ENCODE results near the gene IHH. TPM values are rescaled to one million over a fixed set of nuclear protein-coding genes. Genes with fewer than 3 reads are reported as not detected.

IHH gene
- total RNA-seq, 1 donor from 2014 or later = 10.8 TPM

DNA sequence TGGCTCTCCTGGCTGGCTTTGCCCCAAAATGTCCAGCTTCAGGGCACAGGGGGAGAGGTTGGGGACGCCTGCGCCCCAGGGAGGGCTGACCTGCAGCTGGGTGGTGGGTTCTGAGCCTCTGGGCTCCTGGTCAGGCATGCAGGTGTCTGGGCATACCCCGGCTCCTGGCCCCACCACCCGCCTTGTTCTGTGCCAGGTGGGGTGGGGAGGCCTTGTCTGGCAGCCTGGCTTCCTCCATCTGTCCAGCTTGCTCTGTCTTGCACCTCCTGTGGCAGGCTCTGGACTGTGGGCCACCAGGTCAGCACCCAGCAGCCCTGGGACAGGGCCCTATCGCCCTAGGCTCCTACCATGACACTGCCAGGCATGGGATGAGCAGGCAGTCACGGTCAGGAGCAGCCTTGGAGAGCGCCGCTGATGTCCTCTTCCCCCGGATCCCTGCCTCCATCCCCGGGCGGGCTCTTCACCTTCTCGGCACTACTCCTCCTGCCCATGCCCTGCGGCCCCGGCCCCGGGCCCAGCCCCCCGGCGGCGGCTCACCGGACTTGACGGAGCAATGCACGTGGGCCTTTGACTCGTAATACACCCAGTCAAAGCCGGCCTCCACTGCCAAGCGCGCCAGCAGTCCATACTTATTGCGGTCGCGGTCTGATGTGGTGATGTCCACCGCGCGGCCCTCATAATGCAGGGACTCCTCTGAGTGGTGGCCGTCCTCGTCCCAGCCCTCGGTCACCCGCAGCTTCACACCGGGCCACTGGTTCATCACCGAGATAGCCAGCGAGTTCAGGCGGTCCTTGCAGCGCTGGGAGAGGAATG, 3.6 kb downstream of the IHH start:
- Mint-ChIP-seq H3K27ac (no peak overlapping the region), H3K27me3 (peaks cover 85% of the 10 kb centered on the region), H3K36me3 (no peaks in the 10 kb centered on the region), H3K4me3 (no peak overlapping the region), H3K4me1 (ENCODE audit: unreplicated experiment) (no peaks in the 10 kb centered on the region), H3K9me3 (no peaks in the 10 kb centered on the region)
- TF ChIP-seq, protein P1, sequence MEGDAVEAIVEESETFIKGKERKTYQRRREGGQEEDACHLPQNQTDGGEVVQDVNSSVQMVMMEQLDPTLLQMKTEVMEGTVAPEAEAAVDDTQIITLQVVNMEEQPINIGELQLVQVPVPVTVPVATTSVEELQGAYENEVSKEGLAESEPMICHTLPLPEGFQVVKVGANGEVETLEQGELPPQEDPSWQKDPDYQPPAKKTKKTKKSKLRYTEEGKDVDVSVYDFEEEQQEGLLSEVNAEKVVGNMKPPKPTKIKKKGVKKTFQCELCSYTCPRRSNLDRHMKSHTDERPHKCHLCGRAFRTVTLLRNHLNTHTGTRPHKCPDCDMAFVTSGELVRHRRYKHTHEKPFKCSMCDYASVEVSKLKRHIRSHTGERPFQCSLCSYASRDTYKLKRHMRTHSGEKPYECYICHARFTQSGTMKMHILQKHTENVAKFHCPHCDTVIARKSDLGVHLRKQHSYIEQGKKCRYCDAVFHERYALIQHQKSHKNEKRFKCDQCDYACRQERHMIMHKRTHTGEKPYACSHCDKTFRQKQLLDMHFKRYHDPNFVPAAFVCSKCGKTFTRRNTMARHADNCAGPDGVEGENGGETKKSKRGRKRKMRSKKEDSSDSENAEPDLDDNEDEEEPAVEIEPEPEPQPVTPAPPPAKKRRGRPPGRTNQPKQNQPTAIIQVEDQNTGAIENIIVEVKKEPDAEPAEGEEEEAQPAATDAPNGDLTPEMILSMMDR (conservative IDR thresholded peaks at IDR 0.05) = no peak
- DNase-seq (ENCODE audit: extremely low spot score, unreplicated experiment) = no peak

DNA sequence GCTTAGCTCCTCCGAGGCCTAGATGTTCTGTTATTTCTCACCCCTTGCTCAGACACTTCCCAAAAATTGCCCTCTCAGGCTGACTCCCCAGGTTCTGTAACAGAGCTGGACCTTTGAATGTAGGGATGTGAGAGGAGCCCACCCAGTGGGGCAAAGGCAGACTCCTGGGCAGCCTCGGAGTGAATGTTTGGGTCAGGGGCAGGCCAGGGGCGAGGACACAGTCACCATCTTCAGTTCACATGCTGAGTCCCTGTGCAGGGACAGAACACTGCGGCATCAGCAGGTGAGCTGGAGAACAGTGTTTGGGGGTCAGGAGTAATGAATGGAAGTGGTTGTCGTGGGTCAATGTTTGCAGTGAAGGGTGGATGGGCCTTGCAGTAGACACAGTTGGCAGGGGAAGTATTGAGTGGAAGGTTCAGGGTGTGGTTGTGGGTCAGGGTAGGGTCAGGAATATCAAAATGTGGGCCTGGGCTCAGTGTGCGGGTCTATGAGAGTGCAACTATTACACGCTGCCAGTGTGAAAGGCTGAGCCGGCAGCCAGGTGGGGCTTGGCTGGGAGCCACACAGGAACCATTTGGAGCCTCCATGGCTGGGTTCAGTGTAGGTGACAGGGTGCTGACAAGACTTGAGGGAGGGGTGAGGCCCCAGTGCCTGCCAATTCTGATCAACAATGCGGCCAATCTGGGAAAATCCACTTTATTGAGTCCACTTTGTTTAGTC, 4.4 kb downstream of the IHH start:
- TF ChIP-seq, protein P1 (conservative IDR thresholded peaks at IDR 0.05) = no peak
- Mint-ChIP-seq H3K4me1 (ENCODE audit: unreplicated experiment) (no peaks in the 10 kb centered on the region), H3K36me3 (no peaks in the 10 kb centered on the region), H3K27ac (no peak overlapping the region), H3K9me3 (no peaks in the 10 kb centered on the region), H3K27me3 (peaks cover 83% of the 10 kb centered on the region), H3K4me3 (no peak overlapping the region)
- no peak for DNase-seq (ENCODE audit: extremely low spot score, unreplicated experiment)

DNA sequence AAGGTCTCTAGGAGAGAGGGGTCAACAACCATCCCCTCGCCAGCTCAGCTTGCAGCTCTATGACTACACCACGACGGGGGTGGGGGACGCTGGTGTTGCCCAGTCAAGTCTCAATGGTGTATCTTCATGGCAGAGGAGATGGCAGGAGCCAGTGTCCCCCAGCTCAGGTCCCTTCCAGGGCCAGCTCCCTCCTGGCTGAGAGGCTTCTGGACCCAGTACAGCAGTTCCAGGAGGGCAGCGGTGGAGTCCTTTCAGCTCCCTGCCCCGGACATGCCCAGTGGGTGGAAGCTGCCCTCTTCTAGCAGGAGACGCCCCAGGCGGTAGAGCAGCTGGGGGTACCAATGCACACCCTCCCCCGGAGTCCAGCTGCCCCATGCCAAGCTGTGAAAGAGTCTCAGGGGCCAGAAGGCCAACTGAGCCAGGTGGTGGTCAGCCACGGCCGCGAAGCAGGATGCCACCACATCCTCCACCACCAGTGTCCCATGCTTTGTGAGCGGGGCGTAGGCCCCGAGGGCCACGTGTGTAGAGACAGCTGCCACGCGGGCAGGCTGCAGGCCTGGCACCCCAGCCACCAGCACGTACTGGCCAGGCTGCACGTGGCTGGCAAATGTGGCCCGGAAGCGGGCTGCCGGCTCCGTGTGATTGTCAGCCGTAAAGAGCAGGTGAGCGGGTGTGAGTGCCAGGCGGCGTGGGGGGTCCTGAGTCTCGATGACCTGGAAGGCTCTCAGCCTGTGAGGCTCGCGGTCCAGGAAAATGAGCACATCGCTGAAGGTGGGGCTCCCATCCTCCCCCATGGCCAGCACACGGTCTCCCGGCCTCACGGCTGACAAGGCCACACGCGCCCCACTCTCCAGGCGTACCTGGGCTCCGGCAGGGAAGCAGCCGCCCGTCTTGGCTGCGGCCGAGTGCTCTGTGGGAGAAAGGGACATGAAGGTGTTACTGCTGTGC, 5.5 kb downstream of the IHH start:
- no peak for DNase-seq (ENCODE audit: extremely low spot score, unreplicated experiment)
- Mint-ChIP-seq H3K36me3 (no peaks in the 10 kb centered on the region), H3K4me1 (ENCODE audit: unreplicated experiment) (no peaks in the 10 kb centered on the region), H3K9me3 (no peaks in the 10 kb centered on the region), H3K27me3 (peaks cover 92% of the 10 kb centered on the region), H3K4me3 (no peak overlapping the region), H3K27ac (no peak overlapping the region)
- TF ChIP-seq, protein P1 (conservative IDR thresholded peaks at IDR 0.05) = no peak

DNA sequence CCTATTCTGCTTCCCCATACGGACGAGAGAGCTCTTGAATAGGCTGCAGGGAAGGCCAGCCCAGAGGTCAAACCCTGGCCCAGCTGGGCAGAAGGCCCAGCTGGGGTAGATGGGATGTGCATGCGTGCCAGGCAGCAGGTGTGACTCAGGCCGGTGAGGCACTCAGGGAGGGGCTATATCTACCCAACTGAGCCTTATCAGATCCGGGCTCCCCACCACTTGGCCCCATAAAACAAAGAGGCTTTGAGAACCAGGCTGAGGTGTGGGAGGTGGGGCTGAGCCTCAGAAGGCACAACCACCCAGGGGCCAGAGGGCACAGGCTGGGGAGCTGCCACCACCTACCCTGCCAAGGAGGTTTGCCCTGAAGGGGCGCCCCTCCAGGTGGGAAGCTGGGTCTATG, 11.4 kb downstream of the IHH start:
- no peak overlapping the region for H3K27ac Mint-ChIP-seq
- TF ChIP-seq, protein P1 (conservative IDR thresholded peaks at IDR 0.05) = no peak
- no peaks in the 10 kb centered on the region for H3K9me3 Mint-ChIP-seq
- no peaks in the 10 kb centered on the region for H3K4me1 Mint-ChIP-seq (ENCODE audit: unreplicated experiment)
- H3K4me3 Mint-ChIP-seq = no peak overlapping the region
- no peak for DNase-seq (ENCODE audit: extremely low spot score, unreplicated experiment)
- no peaks in the 10 kb centered on the region for H3K36me3 Mint-ChIP-seq
- H3K27me3 Mint-ChIP-seq = peaks cover 75% of the 10 kb centered on the region

DNA sequence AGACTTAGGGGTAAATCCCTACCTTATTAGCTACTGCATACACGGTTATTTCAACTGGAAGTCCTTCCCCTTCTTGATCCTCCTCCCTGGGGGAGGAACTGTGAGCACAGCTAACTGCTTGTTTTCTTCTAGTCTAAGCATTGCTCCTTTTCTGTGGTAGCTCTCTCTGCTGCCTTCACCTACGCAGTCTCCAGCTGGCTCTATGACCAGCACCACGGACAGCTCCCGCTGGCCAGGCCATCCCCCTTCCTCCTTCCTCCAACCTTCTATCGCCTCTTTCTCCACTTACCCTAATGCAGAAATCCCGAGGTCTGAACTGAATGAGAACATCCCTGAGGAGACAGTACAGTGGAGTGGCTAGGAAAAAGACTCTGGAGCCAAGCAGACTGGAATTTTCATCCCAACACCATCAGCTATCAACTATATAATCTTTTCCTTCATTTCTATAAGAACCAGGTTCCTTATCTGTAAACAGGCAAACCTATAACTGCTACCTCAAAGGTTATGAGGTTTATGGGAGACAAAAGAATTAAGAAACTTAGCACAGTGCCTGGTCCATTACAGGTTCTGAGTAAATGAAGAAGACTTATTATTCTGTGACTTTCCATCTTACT, 14.7 kb downstream of the IHH start:
- no peak overlapping the region for H3K27ac Mint-ChIP-seq
- no peak overlapping the region for H3K4me3 Mint-ChIP-seq
- TF ChIP-seq, protein P1 (conservative IDR thresholded peaks at IDR 0.05) = no peak
- no peak for DNase-seq (ENCODE audit: extremely low spot score, unreplicated experiment)
- H3K9me3 Mint-ChIP-seq = no peaks in the 10 kb centered on the region
- peaks cover 4% of the 10 kb centered on the region for H3K4me1 Mint-ChIP-seq (ENCODE audit: unreplicated experiment)
- H3K27me3 Mint-ChIP-seq = peaks cover 79% of the 10 kb centered on the region
- no peaks in the 10 kb centered on the region for H3K36me3 Mint-ChIP-seq
